ENCODE measurements around the gene LRP8.

LRP8 gene

GRCh38 chr1:53352561-53352960 is 24.7 kb upstream of the LRP8 start:
- no peak overlapping the region for H3K4me3 ChIP-seq (ENCODE audit: low read depth, low read length)
- H3K4me1 ChIP-seq = no peaks in the 10 kb centered on the region
- H3K27me3 ChIP-seq = no peaks in the 10 kb centered on the region
- H3K36me3 ChIP-seq = no peaks in the 10 kb centered on the region
- DNase-seq = no peak
- no peaks in the 10 kb centered on the region for H3K9me3 ChIP-seq
- TF ChIP-seq CTCF (IDR thresholded peaks at IDR 0.05; ENCODE audit: low read depth, low read length) = no peak

GRCh38 chr1:53350853-53351767 is 23.2 kb upstream of the LRP8 start:
- Histone ChIP-seq H3K4me1 (no peaks in the 10 kb centered on the region), H3K27me3 (no peaks in the 10 kb centered on the region), H3K9me3 (no peaks in the 10 kb centered on the region), H3K4me3 (ENCODE audit: low read depth, low read length) (no peak overlapping the region), H3K36me3 (no peaks in the 10 kb centered on the region)
- DNase-seq = no peak
- TF ChIP-seq CTCF (IDR thresholded peaks at IDR 0.05; ENCODE audit: low read depth, low read length) = no peak

GRCh38 chr1:53349968-53350852 is 22.3 kb upstream of the LRP8 start:
- no peak for DNase-seq
- no peaks in the 10 kb centered on the region for H3K36me3 ChIP-seq
- H3K4me1 ChIP-seq = no peaks in the 10 kb centered on the region
- H3K4me3 ChIP-seq (ENCODE audit: low read depth, low read length) = no peak overlapping the region
- no peaks in the 10 kb centered on the region for H3K9me3 ChIP-seq
- no peaks in the 10 kb centered on the region for H3K27me3 ChIP-seq
- TF ChIP-seq CTCF (IDR thresholded peaks at IDR 0.05; ENCODE audit: low read depth, low read length) = no peak

- Histone ChIP-seq H3K27me3 (no peaks in the 10 kb centered on the region), H3K36me3 (no peaks in the 10 kb centered on the region), H3K4me1 (no peaks in the 10 kb centered on the region), H3K9me3 (no peaks in the 10 kb centered on the region), H3K4me3 (ENCODE audit: low read depth, low read length) (no peak overlapping the region)
- DNase-seq = no peak
- TF ChIP-seq CTCF (IDR thresholded peaks at IDR 0.05; ENCODE audit: low read depth, low read length) = no peak
Observed at GRCh38 chr1:53349369-53349835, 21.5 kb upstream of the LRP8 start.

- Histone ChIP-seq H3K9me3 (no peaks in the 10 kb centered on the region), H3K27me3 (no peaks in the 10 kb centered on the region), H3K4me3 (ENCODE audit: low read depth, low read length) (no peak overlapping the region), H3K4me1 (no peaks in the 10 kb centered on the region), H3K36me3 (no peaks in the 10 kb centered on the region)
- DNase-seq = no peak
- no peak for TF ChIP-seq CTCF (IDR thresholded peaks at IDR 0.05; ENCODE audit: low read depth, low read length)
Observed at GRCh38 chr1:53348486-53349368, 20.9 kb upstream of the LRP8 start.

All from BE2C (cell line).